ENCODE measurements around the gene TNNI3. TPM values are rescaled to one million over a fixed set of nuclear protein-coding genes. Genes with fewer than 3 reads are reported as not detected.
A peak's percentile ranks its signal among the peaks of the same experiment; 100 is the strongest.
"Not testable (repeated sequence)": the region's sequence is repeated elsewhere in the genome, so short reads cannot be mapped to it uniquely, and the experiment has no call there.

TNNI3 gene
- total and polyA plus RNA-seq, 2 donors from 2014 or later: 0.41 to 1.7 TPM

- peaks cover 0 to 6% (median 4%) of the 10 kb centered on the region in 3 donors for H3K36me3 ChIP-seq (ENCODE audit: control insufficient read depth in 2 of 3, insufficient read depth in 3 of 3, low read length in 3 of 3)
- no peak for FAIRE-seq
- no peak overlapping the region for H3K9ac ChIP-seq (ENCODE audit: low read length in 3 of 3)
- H3K4me1 ChIP-seq (ENCODE audit: control insufficient read depth in 2 of 3, insufficient read depth in 2 of 3, low read depth in 1 of 3, low read length in 3 of 3): peaks cover 0 to 21% (median 0%) of the 10 kb centered on the region in 3 donors
- DNase-seq: peak in 1 of 5 donors; percentile 62
- TF ChIP-seq CTCF (IDR thresholded peaks at IDR 0.05; ENCODE audit: borderline replicate concordance, extremely low read depth, insufficient read depth): no peak
- H3K27me3 ChIP-seq (ENCODE audit: control insufficient read depth, insufficient read depth, low read length): no peaks in the 10 kb centered on the region
- no peaks in the 10 kb centered on the region for H3K9me3 ChIP-seq (ENCODE audit: control insufficient read depth in 2 of 3, insufficient read depth in 1 of 3, low read length in 3 of 3)
- H3K27ac ChIP-seq (ENCODE audit: low read depth in 2 of 2, low read length in 2 of 2): peak overlapping the region; percentile 63 to 83
- H3K4me3 ChIP-seq (ENCODE audit: low read length in 3 of 3): no peak overlapping the region
- intact Hi-C loops (cut with DNase I): no loop called here
Measured at GRCh38 chr19:55112246-55112776, 45.2 kb downstream of the TNNI3 start.

- Histone ChIP-seq H3K36me3 (ENCODE audit: control insufficient read depth in 2 of 3, insufficient read depth in 3 of 3, low read length in 3 of 3) (peaks cover 0 to 6% (median 4%) of the 10 kb centered on the region in 3 donors), H3K27ac (ENCODE audit: low read depth in 2 of 2, low read length in 2 of 2) (no peak overlapping the region), H3K4me3 (ENCODE audit: low read length in 3 of 3) (no peak overlapping the region), H3K9ac (ENCODE audit: low read length in 3 of 3) (peak overlapping the region in 1 of 3 donors; percentile 7), H3K9me3 (ENCODE audit: control insufficient read depth in 2 of 3, insufficient read depth in 1 of 3, low read length in 3 of 3) (no peaks in the 10 kb centered on the region), H3K4me1 (ENCODE audit: control insufficient read depth in 2 of 3, insufficient read depth in 2 of 3, low read depth in 1 of 3, low read length in 3 of 3) (peaks cover 0 to 17% (median 0%) of the 10 kb centered on the region in 3 donors), H3K27me3 (ENCODE audit: control insufficient read depth, insufficient read depth, low read length) (no peaks in the 10 kb centered on the region)
- FAIRE-seq (no peak), DNase-seq (peak in 1 of 5 donors; percentile 64)
- TF ChIP-seq CTCF (IDR thresholded peaks at IDR 0.05; ENCODE audit: borderline replicate concordance, extremely low read depth, insufficient read depth): no peak
- intact Hi-C loops (cut with DNase I): no loop called here
Measured at GRCh38 chr19:55111238-55111831, 46.2 kb downstream of the TNNI3 start.

- Histone ChIP-seq H3K27me3 (ENCODE audit: control insufficient read depth, insufficient read depth, low read length) (no peaks in the 10 kb centered on the region), H3K9me3 (ENCODE audit: control insufficient read depth in 2 of 3, insufficient read depth in 1 of 3, low read length in 3 of 3) (no peaks in the 10 kb centered on the region), H3K36me3 (ENCODE audit: control insufficient read depth in 2 of 3, insufficient read depth in 3 of 3, low read length in 3 of 3) (peaks cover 0 to 6% (median 4%) of the 10 kb centered on the region in 3 donors), H3K9ac (ENCODE audit: low read length in 3 of 3) (no peak overlapping the region), H3K4me3 (ENCODE audit: low read length in 3 of 3) (no peak overlapping the region), H3K4me1 (ENCODE audit: control insufficient read depth in 2 of 3, insufficient read depth in 2 of 3, low read depth in 1 of 3, low read length in 3 of 3) (peaks cover 0 to 8% (median 0%) of the 10 kb centered on the region in 3 donors), H3K27ac (ENCODE audit: low read depth in 2 of 2, low read length in 2 of 2) (no peak overlapping the region)
- TF ChIP-seq CTCF (IDR thresholded peaks at IDR 0.05; ENCODE audit: borderline replicate concordance, extremely low read depth, insufficient read depth): no peak
- intact Hi-C loops (cut with DNase I): no loop called here
- FAIRE-seq (no peak), DNase-seq (peak in 1 of 5 donors; percentile 32)
Measured at GRCh38 chr19:55109527-55110291, 47.8 kb downstream of the TNNI3 start.

GRCh38 chr19:55107252-55107651, 50.3 kb downstream of the TNNI3 start:
- H3K9me3 ChIP-seq (ENCODE audit: control insufficient read depth in 2 of 3, insufficient read depth in 1 of 3, low read length in 3 of 3); H3K27ac ChIP-seq (ENCODE audit: low read depth in 2 of 2, low read length in 2 of 2); H3K9ac ChIP-seq (ENCODE audit: low read length in 3 of 3); H3K4me3 ChIP-seq (ENCODE audit: low read length in 3 of 3); intact Hi-C loops (cut with DNase I); H3K27me3 ChIP-seq (ENCODE audit: control insufficient read depth, insufficient read depth, low read length); DNase-seq; H3K4me1 ChIP-seq (ENCODE audit: control insufficient read depth in 2 of 3, insufficient read depth in 2 of 3, low read depth in 1 of 3, low read length in 3 of 3); FAIRE-seq: not testable (repeated sequence)
- peaks cover 2 to 14% (median 9%) of the 10 kb centered on the region in 3 donors for H3K36me3 ChIP-seq (ENCODE audit: control insufficient read depth in 2 of 3, insufficient read depth in 3 of 3, low read length in 3 of 3)
